HUES64 (cell line): ENCODE measurements around the gene FOXP1.

Source experiments
- H3K27ac ChIP-seq: 2 replicates; pipeline ENCODE4 v1.7.0; 2013; ENCODE audit warnings: low read depth, low read length, inconsistent platforms
- H3K27me3 ChIP-seq: 2 replicates; pipeline ENCODE4 v1.6.1; 2013; ENCODE audit warnings: mild to moderate bottlenecking, low read length; ENCODE audit not compliant: insufficient read depth
- H3K36me3 ChIP-seq: 2 replicates; pipeline ENCODE4 v1.6.1; 2013; ENCODE audit warnings: mild to moderate bottlenecking, low read length; ENCODE audit not compliant: insufficient read depth
- H3K4me1 ChIP-seq: 2 replicates; pipeline ENCODE4 v1.6.1; 2013; ENCODE audit warnings: mild to moderate bottlenecking, low read length, moderate library complexity; ENCODE audit not compliant: insufficient read depth
- H3K4me3 ChIP-seq: 2 replicates; pipeline ENCODE4 v1.5.1; 2013; ENCODE audit warnings: mild to moderate bottlenecking, low read length, moderate library complexity
- H3K9ac ChIP-seq: 2 replicates; pipeline ENCODE4 v1.6.1; 2013; ENCODE audit warnings: mild to moderate bottlenecking, low read depth, low read length
- H3K9me3 ChIP-seq: 2 replicates; pipeline ENCODE4 v1.6.1; 2013; ENCODE audit warnings: low read depth, low read length; ENCODE audit not compliant: insufficient read depth
- WGBS: fragments of 150-250, 120-280 bp; methylation state at CpG from one replicate; pipeline ENCODE4 v1.1.7; 2013; ENCODE audit warnings: missing lambda C conversion rate; 5-methylcytosine and 5-hydroxymethylcytosine counted together

Gene FOXP1

DNA sequence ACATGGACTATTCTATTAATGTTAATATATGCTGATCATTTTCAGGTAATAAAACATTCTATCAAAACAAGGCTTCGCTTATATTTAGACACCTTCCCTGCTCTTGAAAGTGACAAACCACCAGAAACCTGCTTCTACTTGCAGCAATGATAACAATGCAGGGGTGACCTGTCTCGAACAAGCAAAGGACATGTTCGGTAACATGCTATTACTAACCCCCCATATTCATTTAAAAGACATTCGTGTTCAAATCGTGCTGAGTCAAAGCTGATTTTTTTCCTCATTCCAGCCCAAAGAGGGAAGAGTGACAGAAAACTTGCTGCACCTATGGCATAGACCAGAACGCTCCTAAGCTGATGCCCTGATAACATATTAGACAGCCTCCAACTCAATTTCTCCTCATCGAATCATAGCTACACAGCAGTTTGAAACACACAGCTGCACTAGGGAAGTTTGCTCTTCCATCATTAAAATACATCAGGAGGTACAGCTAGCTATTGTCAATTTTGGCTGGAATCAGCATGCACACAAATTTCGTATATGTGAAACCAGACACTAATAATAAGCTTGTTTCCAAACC, 341.5 kb downstream of the FOXP1 start:
- peaks cover 65% of the 10 kb centered on the region for H3K4me1 ChIP-seq

DNA sequence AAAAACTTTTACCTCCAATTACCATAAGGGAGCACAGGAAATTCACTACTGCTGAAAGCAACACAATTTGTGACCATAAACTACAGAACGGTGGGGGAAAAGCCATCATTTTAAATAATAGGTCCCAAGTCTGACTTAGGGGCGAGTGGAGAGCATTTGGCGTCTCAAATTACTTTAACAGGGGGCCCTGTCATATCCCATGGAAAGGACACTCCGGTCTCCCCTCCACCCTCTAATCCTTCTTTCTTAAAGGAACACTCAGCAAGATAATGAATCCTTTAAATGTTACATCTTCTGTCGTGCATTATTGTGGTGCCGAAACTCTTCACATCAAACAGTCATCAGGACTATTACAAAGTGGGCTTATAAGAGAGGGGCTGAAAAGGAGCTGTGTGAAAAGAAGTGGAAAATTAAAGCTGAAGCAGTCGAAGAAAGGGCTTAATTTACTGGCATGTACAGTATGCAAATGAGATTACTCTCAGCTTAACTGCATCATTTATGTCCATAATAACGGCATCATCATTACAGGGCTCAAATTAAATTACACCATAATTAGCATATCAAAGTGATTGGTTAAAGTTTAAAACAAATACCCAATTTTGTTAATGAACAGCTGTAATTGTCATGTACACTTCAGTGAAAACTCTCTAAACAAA, 342.2 kb downstream of the FOXP1 start:
- no peak overlapping the region for H3K27ac ChIP-seq

More for the DNA sequence above, 341.5 kb downstream of the FOXP1 start:
- H3K27ac ChIP-seq, result no peak overlapping the region
- 86% methylated on average over 8 of the region's 8 CpGs for WGBS
- H3K9ac ChIP-seq, result no peak overlapping the region
- no peak overlapping the region for H3K4me3 ChIP-seq
- H3K9me3 ChIP-seq, result no peaks in the 10 kb centered on the region
- H3K36me3 ChIP-seq, result no peaks in the 10 kb centered on the region
- H3K27me3 ChIP-seq, result no peaks in the 10 kb centered on the region

DNA sequence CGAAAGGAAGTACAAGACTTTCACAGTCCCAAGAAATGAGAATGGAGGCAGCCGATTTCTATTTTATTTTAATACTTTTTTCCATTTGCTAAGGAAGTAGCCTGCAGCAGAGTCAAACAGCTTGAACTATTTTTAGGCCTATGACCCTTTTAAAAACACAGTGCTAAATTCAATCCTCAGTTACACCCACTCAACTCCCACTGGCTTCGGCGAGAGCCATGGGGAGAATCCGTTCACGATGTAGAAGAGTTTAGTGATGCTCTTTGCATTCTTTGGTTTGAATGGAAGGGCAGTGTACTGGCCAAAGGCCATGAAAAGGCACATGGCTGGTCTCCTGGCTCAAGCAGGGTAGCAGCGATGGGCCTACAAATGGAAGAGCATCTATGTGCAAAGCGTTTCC, 343.5 kb downstream of the FOXP1 start:
- H3K27me3 ChIP-seq, result no peaks in the 10 kb centered on the region
- WGBS, result 95% methylated on average over 8 of the region's 8 CpGs
- no peaks in the 10 kb centered on the region for H3K36me3 ChIP-seq
- no peak overlapping the region for H3K27ac ChIP-seq
- no peak overlapping the region for H3K4me3 ChIP-seq
- H3K9me3 ChIP-seq, result no peaks in the 10 kb centered on the region
- H3K9ac ChIP-seq, result no peak overlapping the region
- H3K4me1 ChIP-seq, result peaks cover 44% of the 10 kb centered on the region

More for the DNA sequence above, 342.2 kb downstream of the FOXP1 start:
- H3K36me3 ChIP-seq, result no peaks in the 10 kb centered on the region
- 76% methylated on average over 8 of the region's 8 CpGs for WGBS
- peaks cover 58% of the 10 kb centered on the region for H3K4me1 ChIP-seq
- H3K9me3 ChIP-seq, result no peaks in the 10 kb centered on the region
- no peak overlapping the region for H3K9ac ChIP-seq
- no peak overlapping the region for H3K4me3 ChIP-seq
- no peaks in the 10 kb centered on the region for H3K27me3 ChIP-seq

DNA sequence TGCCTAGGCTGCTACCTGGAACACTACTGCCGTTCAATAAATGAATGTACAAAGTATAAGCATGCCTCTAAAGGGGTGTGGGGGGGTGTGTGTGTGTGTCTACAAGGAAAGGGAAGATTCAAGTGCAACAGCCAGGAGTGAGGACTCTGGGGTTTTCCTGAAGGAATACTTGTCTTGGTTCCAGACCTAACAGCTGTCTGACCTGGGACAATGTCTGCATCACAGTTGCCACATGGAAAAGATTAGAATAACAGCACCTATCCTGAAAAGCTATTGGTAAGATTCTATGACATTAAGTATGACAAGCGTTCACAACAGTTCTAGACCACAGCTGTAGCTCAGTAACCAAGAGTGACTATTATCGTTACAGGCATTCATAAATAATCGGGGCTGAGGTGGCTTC, 345.2 kb downstream of the FOXP1 start:
- Histone ChIP-seq H3K9me3 (no peaks in the 10 kb centered on the region), H3K4me1 (peaks cover 28% of the 10 kb centered on the region), H3K36me3 (no peaks in the 10 kb centered on the region), H3K27ac (no peak overlapping the region), H3K4me3 (no peak overlapping the region), H3K27me3 (no peaks in the 10 kb centered on the region), H3K9ac (no peak overlapping the region)
- 98% methylated on average over 4 of the region's 4 CpGs for WGBS

DNA sequence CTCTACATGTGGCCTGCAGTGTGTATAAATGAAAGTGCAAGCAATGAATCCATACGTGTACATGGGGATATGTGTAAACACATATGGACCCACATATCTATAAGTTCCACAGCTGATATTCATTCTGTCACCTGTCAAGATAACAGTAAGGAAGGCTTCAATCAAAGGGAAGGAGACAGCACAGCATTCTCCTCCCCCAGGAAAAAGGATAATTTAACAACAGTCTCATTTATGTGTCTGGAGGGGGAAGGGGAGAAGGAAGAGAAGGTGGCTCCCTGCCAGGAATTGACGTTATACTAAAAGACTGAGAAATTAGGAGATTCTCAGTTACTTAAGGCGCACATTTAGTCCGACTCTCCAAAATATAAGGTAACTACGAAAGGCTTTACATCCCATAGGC, 345.9 kb downstream of the FOXP1 start:
- Histone ChIP-seq H3K4me3 (no peak overlapping the region), H3K9me3 (no peaks in the 10 kb centered on the region), H3K4me1 (peaks cover 21% of the 10 kb centered on the region), H3K36me3 (no peaks in the 10 kb centered on the region), H3K27me3 (no peaks in the 10 kb centered on the region), H3K27ac (no peak overlapping the region), H3K9ac (no peak overlapping the region)
- 90% methylated on average over 2 of the region's 5 CpGs for WGBS

DNA sequence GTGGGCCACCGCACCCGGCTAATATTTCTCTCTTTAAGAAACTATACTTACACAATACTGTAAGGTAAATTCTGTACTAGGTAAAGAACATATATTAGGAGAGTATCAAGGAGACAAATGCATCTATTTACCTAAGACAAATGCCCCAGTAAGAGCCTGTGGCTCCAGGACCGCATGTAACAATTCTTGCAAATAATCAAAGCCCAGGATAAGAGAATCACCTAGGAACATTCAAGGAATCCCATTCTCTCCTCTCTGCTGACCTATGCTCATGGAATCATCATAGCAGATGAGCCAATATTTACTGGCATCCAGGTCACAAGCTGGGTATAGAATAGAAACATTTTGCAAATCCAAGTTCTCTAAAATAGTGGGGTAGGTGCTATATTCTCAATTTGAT, 347.7 kb downstream of the FOXP1 start:
- no peaks in the 10 kb centered on the region for H3K9me3 ChIP-seq
- no peaks in the 10 kb centered on the region for H3K27me3 ChIP-seq
- no peaks in the 10 kb centered on the region for H3K36me3 ChIP-seq
- H3K9ac ChIP-seq, result no peak overlapping the region
- H3K4me1 ChIP-seq, result peaks cover 7% of the 10 kb centered on the region; the same call in 1 of the 2 replicates
- no peak overlapping the region for H3K4me3 ChIP-seq
- no peak overlapping the region for H3K27ac ChIP-seq
- WGBS, result 97% methylated on average over 2 of the region's 3 CpGs

DNA sequence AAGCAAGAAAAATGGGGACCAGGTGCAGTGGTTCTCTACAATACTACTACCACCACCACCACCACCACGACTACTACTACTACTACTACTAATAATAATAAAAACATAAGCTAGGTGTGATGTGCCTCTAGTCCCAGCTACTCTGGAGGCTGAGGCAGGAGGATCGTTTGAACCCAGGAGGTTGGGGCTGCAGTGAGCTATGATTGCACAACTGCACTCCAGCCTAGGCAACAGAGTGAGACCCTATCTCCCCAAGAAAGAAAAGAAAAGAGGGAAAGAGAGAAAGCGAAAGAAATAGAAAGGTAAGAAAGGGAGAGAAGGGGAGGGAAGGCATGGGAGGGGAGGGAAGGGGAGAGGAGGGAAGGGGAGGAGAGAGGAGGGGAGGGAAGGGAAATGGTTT, 350.6 kb downstream of the FOXP1 start:
- Histone ChIP-seq H3K9ac (no peak overlapping the region), H3K9me3 (no peaks in the 10 kb centered on the region), H3K4me1 (peaks cover 23% of the 10 kb centered on the region), H3K27me3 (no peaks in the 10 kb centered on the region), H3K36me3 (no peaks in the 10 kb centered on the region), H3K4me3 (no peak overlapping the region), H3K27ac (no peak overlapping the region)
- WGBS, result 97% methylated on average over 2 of the region's 3 CpGs

DNA sequence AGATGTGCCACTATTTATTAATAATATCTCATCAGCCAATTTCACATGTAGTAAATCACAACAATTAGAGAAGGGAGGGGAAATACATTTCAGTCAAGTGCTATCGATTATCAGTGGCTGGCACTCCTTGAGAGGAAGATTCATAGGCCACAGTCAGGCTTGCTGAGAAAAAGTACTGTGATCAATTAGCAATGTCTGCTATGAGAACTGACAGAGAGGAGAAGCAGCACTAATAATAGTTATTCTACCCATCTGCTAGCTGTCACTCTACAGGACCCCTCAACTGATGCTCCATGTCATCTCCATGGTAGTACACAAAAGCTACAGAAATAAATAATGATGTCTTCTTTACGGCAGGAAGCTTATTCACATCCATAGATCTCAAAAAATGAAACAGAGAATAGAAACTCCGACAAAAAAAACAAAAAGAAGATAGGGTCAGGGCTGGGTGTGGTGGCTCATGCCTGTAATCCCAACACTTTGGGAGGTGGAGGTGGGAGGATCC, 351.3 kb downstream of the FOXP1 start:
- Histone ChIP-seq H3K9me3 (no peaks in the 10 kb centered on the region), H3K27ac (no peak overlapping the region), H3K4me1 (peaks cover 22% of the 10 kb centered on the region), H3K36me3 (no peaks in the 10 kb centered on the region), H3K9ac (no peak overlapping the region), H3K27me3 (no peaks in the 10 kb centered on the region), H3K4me3 (no peak overlapping the region)
- 65% methylated on average over 3 of the region's 3 CpGs for WGBS

DNA sequence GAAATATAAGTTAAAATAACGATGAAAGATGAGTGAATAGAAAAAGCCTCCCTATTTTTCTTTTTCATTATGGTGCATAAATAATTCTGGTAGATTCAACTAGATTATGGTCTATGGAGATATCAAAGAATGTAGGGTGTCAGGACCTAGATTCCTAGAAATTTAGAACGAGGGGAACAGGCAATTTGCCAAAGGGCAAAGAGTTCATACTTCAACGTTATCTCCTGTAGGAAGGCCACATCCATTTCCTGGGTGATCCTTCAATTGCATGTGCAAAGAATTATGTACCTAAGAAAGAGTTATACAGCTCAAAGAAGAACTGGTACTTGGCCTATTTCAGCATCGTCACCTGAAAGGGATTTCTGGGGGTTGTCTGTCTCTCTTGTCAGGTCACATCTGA, 351.8 kb downstream of the FOXP1 start:
- Histone ChIP-seq H3K9ac (no peak overlapping the region), H3K27me3 (no peaks in the 10 kb centered on the region), H3K4me1 (peaks cover 22% of the 10 kb centered on the region), H3K27ac (no peak overlapping the region), H3K4me3 (no peak overlapping the region), H3K36me3 (no peaks in the 10 kb centered on the region), H3K9me3 (no peaks in the 10 kb centered on the region)
- 86% methylated on average over 3 of the region's 4 CpGs for WGBS

DNA sequence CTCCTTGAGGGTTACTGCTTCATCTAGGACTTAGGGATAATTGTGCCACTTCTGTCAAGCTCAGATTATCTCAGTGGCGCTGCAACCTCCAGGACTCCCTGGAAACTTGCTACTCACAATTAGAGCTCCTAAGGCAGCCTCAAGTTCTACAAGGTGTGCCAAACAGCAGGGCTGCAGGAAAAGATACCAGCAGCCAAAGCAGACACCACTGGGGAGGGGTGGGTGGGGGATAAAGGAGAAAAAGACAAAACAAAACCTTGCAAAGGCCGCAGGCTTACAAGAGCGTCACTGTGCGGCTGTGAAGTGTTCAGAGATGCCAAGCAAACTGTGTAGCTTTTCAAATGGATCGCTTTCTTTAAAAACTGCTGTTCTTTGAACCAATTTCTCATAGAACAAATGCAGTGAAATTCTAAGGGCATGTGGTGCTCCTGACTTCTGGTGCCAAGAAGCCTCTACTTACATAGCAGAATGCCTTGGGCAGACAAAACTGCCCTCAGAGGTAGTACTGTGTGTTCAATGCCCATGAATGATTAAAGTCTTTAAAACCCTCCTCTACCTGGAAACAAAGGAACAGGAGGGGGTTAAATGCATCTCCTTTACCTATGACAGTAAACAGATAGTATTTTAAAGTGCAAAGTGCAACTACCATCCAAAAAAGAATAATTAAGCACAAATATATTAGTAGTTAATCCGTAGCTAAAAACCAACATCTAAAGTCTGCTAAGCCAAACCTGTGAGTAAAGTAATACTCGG, 353.4 kb downstream of the FOXP1 start:
- H3K9me3 ChIP-seq, result no peaks in the 10 kb centered on the region
- H3K36me3 ChIP-seq, result no peaks in the 10 kb centered on the region
- 0 out of 2 replicates have a peak overlapping the region, but pooled peaks have one; percentile 6 for H3K9ac ChIP-seq
- H3K27me3 ChIP-seq, result no peaks in the 10 kb centered on the region
- peaks cover 22% of the 10 kb centered on the region for H3K4me1 ChIP-seq
- no peak overlapping the region for H3K4me3 ChIP-seq
- 87% methylated on average over 5 of the region's 7 CpGs for WGBS
- no peak overlapping the region; the same call in 1 of the 2 replicates for H3K27ac ChIP-seq

DNA sequence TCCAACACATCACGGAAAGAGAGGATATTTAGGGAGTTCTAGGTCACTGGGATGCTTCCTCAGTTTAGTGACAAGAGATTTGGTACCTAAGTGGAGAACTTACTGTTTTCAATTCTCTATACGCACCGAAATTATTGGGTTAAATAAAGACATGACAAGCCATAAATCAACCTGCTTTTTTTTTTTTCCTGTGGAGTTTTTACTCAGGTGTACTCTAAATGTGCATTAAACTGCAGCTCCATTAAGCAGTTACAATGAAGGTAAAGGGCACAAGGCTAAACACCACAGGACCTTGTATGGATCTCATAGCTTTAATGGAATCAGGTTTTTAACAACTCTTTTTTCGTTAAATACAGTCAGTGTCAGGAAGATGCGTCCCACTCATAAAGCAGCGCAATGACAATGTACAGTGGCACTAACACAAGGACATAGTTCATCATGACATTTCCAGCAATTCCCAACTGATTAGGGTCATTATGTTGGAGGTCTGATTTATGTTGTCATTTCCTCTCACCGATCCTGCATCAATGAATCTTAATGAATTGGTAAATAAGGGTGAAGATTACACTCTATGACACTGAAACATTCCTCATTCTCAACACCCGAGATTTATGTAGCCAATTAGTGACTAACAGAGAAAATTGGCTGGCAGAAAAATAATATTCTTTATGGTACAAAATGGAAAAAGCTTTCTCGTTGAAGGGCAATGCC, 355.2 kb downstream of the FOXP1 start:
- H3K9me3 ChIP-seq, result no peaks in the 10 kb centered on the region
- peaks cover 22% of the 10 kb centered on the region for H3K4me1 ChIP-seq
- H3K9ac ChIP-seq, result no peak overlapping the region
- H3K27ac ChIP-seq, result no peak overlapping the region
- no peaks in the 10 kb centered on the region for H3K27me3 ChIP-seq
- 95% methylated on average over 8 of the region's 9 CpGs for WGBS
- no peaks in the 10 kb centered on the region for H3K36me3 ChIP-seq
- H3K4me3 ChIP-seq, result no peak overlapping the region
